Renal cortical epithelial cell (primary cell): ENCODE measurements around the gene ZNF799. TPM values are rescaled to one million over a fixed set of nuclear protein-coding genes. Genes with fewer than 3 reads are reported as not detected.
A peak's percentile ranks its signal among the peaks of the same experiment; 100 is the strongest.
"Not testable (repeated sequence)": the region's sequence is repeated elsewhere in the genome, so short reads cannot be mapped to it uniquely, and the experiment has no call there.

ENCODE experiments used
- DNase-seq: peaks from one replicate; pipeline ENCODE4 v3.0.0-alpha.2; 2011; ENCODE audit warnings: low read depth
- total RNA-seq: library from RNA; depleted of rRNA; stranded (reverse); fragments of >200 nt; gene quantifications from 2 replicates; pipeline ENCODE4 v1.2.3, GENCODE V29; 2014

Gene ZNF799
- total RNA-seq, 1 donor from 2014 or later: 11.7 TPM

- DNase-seq: peak; percentile 8
These were observed 36.5 kb downstream of the ZNF799 start for GRCh38 chr19:12364391-12365235.

DNA sequence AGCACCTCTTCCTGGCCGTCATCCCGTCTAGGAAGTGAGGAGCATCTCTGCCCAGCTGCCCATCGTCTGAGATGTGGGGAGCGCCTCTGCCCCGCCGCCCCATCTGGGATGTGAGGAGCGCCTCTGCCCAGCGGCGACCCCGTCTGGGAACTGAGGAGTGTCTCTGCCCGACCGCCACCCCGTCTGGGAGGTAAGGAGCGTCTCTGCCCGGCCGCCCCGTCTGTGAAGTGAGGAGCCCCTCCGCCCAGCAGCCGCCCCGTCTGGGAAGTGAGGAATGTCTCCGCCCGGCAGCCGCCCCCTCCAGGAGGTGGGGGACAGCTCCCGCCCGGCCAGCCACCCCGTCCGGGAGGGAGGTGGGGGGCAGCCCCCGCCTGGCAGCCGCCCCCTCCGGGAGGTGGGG lies 38.8 kb downstream of the ZNF799 start:
- not testable (repeated sequence) for DNase-seq

- DNase-seq: no peak
These were observed 47.7 kb downstream of the ZNF799 start for GRCh38 chr19:12353375-12353774.

DNA sequence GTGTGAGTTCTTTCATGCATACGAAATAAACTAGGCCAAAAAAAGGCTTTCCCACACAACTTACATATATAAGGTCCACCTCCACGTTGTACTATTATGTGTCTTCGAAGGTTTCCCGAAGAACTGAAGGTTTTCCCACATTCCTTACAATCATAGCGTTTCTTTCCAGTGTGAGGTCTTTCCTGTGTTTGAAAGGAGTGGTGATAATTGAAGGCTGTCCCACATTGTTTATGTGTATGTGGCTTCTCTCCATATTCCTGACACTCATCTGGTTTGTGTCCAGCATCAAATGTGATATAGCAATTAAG lies 50.2 kb downstream of the ZNF799 start:
- no peak for DNase-seq

GRCh38 chr19:12350185-12350889 lies 50.7 kb downstream of the ZNF799 start:
- DNase-seq: no peak

DNA sequence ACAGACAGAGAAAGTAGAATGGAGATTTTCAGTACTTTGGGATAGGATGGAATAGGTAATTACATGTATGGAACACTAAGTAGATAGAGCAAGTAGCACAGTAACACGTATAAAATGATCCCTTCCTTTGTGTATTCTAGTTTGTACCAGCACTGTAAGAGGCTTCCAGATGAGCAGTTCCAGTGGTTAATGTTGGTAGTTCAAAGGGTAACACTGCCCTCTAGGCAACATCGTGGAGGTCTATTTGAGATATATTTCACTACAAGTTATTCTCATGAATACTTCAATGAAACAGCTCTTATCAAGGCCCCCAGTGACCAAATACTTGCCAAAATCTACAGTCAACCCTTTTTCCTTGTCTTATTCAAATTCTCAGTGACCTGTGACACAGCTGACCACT lies 54.2 kb downstream of the ZNF799 start:
- DNase-seq: no peak

- DNase-seq: no peak
These were observed 55.9 kb downstream of the ZNF799 start for GRCh38 chr19:12345197-12345596.

Other genes with a start within 250 kb of the ZNF799 start
- gene ZNF625, start 244.5 kb downstream of the ZNF799 start, total RNA-seq: 7.8 and 17.4 TPM in 2 replicates
- 5.9 and 16.1 TPM in 2 replicates for gene ZNF136, start 238.2 kb downstream of the ZNF799 start, total RNA-seq
- gene ZNF44, start 106.4 kb downstream of the ZNF799 start, total RNA-seq: 8.3 and 27.6 TPM in 2 replicates
- gene ZNF563, start 67.6 kb downstream of the ZNF799 start, total RNA-seq: 5.4 and 12.8 TPM in 2 replicates
- gene ZNF442, start 35.6 kb downstream of the ZNF799 start, total RNA-seq: 4.2 and 8.8 TPM in 2 replicates
- 10.8 and 12.7 TPM in 2 replicates for gene ZNF443, start 39.8 kb upstream of the ZNF799 start, total RNA-seq
- gene ZNF709, start 83.5 kb upstream of the ZNF799 start, total RNA-seq: 5.2 and 8.1 TPM in 2 replicates
- gene ZNF564, start 150.2 kb upstream of the ZNF799 start, total RNA-seq: 8.3 and 19.9 TPM in 2 replicates
- gene ZNF490, start 209.5 kb upstream of the ZNF799 start, total RNA-seq: 10.2 and 19.6 TPM in 2 replicates
- 13.2 and 21.0 TPM in 2 replicates for gene ZNF791, start 209.6 kb upstream of the ZNF799 start, total RNA-seq